Prostate gland (tissue), 2 donors: ENCODE measurements around the gene CENPN.

ENCODE experiments used
- CTCF ChIP-seq, 4 experiments: fragments of 200-600 bp in 2 of 4; fragments of 450-650 bp in 2 of 4; sonication (generic) in 2 of 4; IDR thresholded peaks; 1 replicate in 3 of 4; 2 replicates in 1 of 4; pipeline ENCODE4 v1.5.1; 2016 to 2019; ENCODE audit warnings: antibody characterized with exemption in 4 of 4, mild to moderate bottlenecking in 2 of 4, moderate library complexity in 2 of 4
- POLR2AphosphoS5 ChIP-seq: sonication (generic); formaldehyde crosslinking; IDR thresholded peaks from one replicate; pipeline ENCODE4 v1.6.1; 2017; ENCODE audit warnings: antibody characterized with exemption

GRCh38 chr16:81000873-81001272 is 6.1 kb upstream of the CENPN start:
- TF ChIP-seq CTCF (IDR thresholded peaks at IDR 0.05) (no peak), POLR2AphosphoS5 (no peak)
